GM21717 (cell line): ENCODE measurements around the gene IRF2BPL.
"Not testable (repeated sequence)": the region's sequence is repeated elsewhere in the genome, so short reads cannot be mapped to it uniquely, and the experiment has no call there.

Experiments used
- ATAC-seq: cut with Tn5 transposase; IDR thresholded peaks from one replicate; pipeline ENCODE4 v1.9.1; 2021; ENCODE audit warnings: mild to moderate bottlenecking, moderate library complexity; ENCODE audit not compliant: unreplicated experiment

The IRF2BPL gene

DNA sequence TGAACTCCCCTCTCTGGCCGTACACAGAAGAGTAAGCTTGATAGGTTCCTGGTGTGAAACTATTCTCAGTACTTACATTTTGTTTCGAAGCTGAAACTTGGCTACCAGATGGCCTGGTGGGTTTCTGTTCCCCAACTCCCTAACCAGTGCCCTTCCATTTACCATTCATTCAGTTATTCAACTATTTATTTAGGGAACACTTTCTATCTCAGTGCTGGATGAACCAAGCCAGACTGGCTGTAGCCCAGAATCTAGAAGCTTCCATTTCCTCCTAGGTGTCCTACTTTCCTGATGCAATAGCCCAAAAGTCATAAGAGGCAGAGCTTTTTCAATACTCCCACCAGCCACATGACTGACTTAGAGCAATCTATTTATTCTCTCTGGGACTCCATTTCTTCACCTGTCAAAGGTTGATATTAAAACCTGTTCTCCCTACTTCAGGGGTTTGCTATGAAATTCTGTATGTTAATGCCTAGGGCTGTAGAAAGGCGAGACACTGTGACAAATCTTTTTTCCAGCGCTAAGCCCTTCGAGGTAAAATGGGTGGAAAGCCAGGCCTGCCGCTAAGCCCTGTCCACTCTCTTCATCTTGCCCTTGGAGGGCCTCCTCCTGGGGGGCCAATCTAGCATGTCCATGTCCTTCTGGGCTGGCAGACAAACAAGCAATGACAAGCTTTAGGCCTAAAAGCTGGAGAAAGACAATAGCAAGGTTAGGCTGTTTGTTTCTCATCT lies 8.1 kb upstream of the IRF2BPL start:
- no peak for ATAC-seq

DNA sequence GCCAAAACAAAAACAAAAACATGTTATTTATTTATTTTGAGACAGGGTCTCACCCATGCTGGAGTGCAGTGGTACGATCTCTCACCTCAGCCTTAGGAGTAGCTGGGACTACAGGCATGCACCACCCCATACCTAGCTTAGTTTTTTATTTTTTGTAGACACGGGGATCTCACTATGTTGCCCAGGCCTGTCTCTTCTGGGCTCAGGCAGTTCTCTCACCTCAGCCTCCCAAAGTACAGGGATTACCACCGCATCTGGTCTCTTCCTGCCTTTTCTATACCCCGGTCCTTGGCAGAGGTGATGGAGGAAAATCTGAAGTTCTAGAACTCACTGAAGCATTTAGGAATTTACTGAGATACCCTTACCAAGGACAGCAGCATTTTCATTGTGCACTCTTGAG lies 6.8 kb upstream of the IRF2BPL start:
- ATAC-seq, result no peak

DNA sequence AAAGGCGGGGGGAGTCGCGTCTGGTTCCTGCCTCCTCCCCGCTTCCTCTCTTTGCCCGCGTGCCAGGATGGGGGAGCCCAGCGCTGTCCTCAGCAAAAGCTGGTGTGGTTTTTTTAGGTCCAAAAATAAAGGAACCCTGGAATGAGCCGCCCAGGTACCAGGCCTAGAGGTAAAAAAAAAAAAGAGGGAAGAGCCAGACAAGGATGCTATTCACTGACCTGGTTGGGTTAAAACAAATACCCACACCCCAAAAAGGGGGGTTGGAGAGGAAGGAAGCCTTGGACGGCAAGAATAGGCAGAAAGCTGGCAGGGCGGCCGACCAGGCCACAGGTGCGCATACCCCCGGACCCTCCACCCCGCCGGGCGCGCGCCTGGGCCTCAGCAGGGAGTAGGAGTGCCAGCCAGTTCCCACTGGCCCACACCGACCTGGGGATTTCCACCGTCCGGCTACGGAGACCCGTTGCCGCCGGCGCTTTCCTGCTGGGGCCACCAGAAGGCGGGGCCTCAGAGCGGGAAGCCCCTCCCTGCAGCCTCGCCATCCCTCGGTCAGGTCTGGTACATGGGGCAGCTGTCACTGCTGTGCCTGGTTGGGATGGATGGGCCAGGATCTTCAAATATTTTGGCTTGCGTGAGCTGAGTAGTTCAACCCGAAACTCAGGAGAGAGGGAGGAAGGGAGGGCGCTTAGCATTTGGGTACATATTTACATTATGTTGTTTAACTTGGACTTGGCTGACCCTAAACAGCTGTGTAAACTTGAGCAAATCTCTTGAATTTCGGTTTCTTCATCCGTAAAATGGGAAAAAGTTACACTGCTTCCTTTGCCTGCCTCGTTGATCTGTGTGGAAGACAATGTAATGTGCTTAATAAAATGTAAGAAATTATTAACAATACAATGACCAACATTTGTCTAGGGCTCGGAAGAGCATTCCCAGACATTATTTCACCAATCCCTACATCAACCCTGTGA lies 5.4 kb upstream of the IRF2BPL start:
- peak; percentile 67 for ATAC-seq

DNA sequence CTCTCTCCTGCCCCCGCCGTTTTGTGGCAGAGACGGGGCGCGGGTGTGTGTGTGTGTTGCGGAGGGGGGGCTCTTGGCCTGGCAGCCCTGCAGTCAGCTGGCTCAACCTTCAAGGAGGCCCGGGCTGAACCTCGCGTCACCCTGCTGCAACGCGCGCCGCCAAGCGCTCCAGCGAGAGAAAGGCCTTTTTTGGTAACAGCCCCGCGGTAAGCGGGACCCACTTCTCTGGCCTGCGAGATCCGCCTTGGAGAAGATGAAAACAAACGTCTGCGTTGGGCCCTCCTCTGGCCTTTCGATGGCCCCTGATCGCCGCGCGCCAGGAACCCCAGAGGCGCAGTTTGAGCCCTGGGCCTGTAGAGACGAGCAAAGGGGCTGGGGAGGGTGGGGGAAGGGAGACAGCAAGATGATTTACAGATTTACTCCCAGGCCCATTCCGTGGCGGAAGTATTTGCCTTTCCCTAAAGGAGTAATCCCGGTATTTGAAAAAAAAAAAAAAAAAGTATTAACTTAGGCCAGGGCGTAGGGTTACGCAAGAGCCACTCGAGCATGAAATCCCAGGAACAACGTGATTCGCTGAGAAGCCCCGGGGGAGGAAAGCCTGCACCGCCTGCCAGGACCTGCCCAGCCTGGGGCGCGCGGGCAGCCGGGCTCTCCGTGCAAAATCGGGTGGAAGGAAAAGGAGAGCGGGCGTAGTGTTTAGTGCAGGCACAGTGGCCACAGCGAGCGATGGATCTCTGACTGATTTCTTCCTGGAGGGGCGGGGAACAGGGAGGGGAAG lies 4.5 kb upstream of the IRF2BPL start:
- ATAC-seq, result no peak

DNA sequence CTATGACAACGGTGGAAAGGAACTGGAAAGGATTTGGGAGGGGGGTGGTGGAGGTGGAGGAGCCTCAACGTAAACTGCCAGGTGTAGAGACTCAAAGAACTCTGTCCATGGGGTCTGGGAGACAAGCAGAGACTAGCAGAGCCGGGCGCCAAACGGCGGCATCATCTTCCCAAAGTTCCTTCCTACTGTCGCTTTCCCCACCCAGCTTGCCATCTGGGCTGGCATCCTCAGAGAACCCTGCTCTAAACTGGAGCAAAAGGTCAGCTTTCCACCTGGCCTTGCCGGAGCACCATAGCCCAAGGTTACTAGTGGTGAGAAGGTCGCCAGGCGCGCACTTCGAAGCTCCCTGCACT lies 4.0 kb upstream of the IRF2BPL start:
- ATAC-seq, result no peak

DNA sequence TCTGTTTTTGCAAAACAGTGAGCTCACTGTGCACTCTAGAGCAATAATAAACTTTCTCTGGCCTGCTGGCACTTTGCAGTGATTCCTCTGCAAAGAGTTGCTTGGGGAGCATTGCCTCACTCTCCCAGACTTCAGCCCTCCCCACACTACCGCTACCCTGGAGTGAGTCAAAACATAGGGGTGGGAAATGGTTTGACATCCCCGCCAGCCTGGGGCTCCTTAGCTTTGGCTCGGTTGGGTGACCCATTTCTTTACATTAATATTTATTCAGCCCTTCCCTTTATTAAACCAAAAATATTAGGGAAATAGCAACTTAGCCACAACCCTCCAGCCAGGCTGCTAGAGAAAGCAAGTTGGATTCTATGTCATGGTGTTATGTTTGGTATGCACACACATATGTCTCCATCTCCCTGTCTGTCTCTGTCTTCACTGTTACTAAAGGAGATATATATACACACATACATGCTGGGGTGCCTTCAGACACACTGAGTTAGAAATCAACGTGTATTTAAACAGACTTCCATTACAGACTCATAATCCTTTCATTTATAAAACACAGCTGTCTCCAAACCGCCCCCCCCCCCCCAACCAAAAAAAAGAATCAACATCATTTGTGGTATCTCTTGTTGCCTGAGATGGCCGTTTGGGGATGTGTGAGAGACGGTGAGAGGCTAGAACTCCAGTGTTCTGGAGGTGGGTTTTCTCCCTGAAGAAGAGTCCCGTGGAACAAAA lies 3.4 kb upstream of the IRF2BPL start:
- ATAC-seq, result no peak

DNA sequence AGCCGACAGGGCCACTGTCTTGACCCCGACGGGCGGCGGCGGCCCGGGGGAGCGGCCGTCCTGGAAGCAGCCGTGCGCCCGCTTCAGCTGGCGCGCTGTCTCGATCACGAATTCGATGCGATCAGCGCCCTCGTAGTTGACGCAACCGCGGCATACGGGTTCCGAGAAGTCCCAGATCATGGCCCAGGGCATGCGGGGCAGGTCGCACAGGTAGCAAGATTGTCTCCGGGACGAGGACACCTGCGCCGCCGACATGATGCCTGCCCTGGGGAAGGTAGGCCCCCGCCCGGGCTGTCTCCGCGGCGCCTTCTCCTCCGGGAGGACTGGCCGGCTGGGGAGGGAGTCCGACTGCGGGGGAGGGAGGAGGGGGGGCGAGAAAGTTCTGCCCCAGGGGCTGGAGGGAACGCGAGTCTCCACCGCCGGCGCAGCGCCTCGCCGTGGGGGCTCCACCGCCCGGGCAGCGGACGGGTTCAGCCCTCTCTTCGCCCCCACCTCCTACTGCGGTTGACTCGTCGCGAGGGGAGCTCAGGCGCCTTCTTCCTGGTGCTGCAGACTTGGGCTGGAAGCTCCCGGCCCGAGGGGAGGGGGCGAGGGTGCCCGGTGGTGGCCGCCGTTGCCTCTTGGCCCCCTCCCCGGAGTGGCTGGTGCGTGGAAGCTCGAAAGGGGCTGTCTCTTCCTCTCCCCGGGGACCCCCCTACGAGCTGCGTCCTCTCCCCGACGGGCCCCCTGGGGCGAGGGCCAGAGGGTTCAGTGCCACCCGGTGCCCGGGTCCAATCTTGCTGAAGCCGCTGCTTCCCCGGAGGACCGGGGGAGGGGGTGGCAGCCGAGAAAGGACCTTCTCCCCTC lies 747 bp downstream of the IRF2BPL start:
- peak; percentile 33 for ATAC-seq

DNA sequence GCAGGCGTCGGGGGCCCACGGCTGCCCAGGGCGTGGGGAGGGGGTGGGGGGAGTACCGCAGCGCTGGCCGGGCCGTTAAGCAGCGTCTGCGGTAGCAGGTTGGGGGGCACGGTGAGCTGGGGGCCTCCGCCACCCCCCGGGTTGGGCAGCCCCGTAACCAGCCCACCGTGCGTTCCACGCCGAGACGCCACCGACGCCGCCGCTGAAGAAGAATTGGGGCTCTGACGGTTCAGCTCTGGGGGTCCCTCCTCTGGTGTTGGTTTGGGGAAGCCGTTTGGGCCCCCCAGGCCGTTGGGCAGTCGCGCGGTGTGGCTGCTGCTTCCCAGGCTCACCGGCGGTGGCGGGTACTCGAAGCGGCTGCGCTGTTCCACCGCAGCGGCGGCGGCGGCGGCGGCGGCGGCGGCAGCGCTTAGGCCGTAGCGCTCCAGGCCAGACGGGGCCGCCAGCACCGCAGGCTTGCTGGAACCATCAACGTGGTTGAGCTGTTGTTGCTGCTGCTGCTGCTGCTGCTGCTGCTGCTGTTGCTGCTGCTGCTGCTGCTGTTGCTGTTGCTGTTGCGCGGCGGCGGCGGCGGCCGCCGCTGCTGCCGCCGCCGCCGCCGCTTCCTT lies 1.5 kb downstream of the IRF2BPL start:
- peak; percentile 16 for ATAC-seq

DNA sequence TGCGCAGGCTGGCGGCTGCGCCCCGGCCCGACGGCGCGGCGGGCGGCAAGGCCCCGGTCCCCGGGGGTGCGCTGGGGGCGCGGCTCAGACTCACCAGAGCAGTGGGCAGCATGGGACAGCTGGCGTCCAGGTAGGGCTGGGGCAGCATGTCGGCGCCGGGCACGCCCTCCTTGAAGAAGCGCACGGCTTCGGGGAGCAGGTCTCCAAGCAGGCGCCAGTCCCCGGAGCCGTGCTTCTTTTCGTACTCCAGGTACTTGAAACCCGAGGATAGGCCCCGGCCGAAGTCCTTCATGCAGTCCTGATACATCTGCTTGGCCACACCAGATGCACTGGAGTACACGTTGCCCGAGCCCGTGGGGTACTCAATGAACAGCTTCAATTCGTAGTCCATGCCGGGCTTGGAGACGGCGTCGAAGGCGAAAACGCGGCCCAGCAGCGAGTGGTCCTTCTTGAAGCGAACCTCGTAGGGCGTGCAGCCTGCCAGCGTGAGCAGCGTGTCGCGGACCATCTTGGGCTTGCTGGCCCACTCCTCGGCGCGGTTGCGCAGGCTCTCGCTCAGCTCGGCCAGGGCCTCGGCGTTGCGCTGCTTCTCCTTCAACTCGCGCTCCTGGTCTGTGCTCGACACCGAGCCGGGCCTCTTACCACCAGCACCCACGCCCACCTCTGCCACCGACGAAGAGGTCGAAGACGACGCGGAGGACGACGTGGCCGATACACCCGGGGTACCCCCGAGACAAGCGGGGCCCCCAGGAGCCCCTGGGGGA lies 2.2 kb downstream of the IRF2BPL start:
- ATAC-seq, result no peak

DNA sequence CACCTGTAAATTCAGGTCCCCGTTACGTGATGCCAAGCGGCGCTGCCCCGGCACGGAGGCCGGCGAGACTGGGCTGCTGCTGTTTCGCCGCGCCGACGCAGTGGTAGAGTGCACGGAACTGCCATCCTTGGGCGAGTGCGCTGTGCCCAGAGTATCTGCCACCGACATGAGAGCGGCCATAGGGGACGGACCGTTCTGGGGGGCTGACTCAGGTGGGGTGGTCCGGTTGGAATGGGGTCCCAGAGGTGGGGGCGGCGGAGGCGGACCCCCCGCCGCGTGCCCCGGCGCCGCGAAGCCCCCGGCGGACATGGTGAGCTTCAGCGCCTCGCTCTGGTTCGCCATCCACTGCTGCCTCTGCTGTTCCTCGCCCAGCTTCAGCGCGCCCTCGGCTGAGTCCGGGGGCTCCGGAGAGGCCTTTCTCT lies 2.8 kb downstream of the IRF2BPL start:
- ATAC-seq, result no peak

DNA sequence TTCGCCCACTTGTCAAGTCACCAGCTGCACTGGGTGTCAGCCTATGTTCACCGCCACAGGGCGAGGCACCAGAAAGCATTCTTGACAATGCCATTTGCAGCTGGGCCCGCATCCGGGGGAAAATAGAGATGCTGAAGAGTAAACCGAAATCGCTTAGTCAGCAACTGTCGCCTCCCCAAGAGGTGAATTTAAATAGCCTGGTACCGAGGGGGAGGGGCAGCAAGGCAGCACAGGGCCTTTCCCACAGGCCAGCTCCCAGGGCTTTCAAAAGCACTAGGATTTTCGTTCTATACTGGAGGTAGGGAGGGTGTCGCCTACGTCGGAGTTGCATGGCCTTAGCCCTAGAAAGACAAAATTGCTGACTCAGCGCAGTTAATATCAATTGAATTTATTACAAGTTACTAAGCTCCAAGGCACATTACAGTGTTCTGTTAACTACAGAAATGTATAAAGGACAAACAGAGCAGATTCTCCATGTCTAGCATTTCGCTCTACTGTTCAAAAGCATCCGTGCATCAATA lies 4.3 kb downstream of the IRF2BPL start:
- ATAC-seq, result no peak

DNA sequence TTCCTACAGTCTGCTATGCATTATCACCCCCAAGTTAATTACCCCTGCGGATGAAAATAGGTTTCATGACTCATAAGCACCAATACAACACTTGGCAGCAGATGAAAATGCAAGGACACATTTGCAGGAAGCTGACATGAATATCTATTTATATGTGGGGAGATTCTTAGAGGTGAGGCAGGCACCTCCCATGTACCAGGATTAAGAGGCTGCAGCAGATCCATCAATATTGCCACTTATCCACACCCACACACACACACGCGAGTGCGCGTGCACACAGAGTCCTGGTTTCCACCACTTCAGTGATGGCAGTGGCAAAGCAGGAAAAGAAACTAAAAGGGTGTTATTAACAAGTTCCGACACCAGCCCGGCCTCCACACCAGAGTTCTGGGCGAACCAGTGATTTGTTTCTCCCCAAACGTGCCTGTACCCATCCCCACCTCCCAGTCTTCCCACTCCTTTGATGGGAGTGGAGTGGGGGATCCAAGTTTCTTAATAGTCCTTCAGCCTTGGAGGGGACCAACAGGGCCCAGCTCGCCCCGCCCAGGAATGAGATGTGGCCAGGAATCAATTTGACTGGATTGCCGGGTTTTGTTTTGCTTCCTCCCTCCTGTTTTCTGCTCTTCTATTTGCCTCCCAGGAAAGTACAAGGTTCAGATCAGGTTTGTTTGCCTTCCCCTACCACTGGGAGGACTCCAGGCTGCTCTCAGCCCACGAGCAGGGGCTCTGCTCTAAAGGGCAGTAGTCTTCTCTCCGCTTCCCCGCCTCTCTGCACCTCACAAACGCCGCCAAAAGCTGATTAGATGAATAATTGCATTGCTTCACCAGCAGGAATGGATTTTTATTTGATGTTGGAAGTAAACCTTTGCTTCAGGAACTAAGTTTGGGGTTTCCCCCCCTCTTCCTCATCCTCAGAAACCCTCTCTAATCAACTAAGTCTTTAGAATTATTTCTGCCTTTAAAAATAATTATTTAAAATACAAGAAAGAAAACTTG lies 5.2 kb downstream of the IRF2BPL start:
- no peak for ATAC-seq

DNA sequence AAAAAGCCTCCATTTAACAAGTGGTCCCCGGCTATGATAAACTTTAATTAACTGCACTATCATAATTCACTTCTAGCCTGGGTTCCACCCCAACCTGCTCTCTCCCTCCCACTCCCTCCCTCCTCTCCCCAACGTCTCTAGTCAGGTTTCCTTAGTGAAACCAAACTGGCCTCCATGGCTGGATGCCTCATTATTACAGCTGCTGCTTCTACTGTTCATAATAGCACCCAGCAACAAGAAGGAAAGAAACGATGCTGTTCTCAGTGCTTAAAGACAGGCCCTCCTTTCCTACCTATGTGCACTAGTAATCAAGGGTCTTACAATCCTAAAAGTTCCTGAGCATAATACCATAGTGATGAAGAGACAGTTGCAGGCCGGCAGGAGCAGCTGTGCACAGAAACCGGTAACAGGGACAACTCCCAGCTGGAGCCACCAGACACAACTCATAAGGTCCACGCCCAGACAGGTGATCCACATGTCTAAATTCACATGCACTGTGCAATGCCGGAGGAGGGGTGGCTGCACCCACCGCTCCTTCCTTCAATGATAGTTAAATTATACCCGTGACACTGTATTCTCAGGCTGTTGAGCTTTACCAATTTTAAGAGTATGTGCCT lies 6.2 kb downstream of the IRF2BPL start:
- ATAC-seq, result no peak

DNA sequence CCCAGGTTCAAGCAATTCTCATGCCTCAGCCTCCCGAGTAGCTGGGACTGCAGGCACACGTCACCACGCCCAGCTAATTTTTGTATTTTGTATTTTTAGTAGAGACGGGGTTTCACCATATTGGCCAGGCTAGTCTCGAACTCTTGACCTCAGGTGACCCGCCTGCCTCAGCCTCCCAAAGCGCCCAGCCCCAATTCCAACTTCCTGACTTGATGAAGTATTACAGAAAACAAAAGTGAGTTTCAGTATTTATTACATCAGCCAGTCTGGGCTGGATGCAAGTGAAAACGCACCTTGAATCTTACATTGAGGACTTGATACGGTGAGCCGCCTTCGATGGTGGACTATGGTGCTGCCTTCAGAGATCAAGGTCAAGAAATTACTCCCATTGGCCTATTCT lies 7.1 kb downstream of the IRF2BPL start:
- ATAC-seq, result not testable (repeated sequence)

DNA sequence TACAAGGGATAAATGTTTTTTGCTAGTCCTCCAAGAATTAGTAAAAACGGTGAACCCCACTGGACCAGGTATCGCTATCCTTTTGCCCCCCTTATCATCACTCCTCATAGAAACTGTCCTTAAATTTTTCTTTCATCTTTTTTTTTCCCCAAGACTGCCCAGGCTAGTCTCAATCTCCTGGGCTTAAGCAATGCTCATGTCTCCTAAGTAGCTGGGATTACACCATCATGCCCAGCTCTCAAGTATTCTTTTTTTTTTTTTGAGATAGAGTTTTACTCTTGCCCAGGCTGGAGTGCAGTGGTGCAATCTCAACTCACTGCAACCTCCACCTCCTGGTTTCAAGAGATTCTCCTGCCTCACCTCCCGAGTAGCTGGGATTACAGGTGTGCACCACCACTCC lies 9.7 kb downstream of the IRF2BPL start:
- no peak for ATAC-seq

DNA sequence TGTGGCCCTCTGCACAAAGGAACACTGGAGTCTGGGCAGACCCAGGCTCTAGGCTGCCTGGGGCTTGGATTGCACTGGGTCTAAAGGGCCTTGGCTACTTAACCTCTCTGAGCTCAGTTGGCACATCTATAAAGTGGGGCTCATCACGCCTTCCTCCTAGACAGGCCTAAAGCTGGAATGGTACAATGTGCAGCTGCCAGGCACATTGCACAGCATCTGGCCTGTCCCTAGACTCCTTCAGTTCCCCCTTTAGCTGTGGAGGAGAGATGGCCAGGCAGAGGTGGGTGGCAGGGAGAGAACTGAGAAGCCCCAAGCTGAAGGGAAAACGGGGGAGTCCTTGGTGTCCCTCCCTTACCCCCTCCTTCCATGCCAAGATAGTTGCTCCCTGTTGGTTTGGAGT lies 10.8 kb downstream of the IRF2BPL start:
- ATAC-seq, result no peak

DNA sequence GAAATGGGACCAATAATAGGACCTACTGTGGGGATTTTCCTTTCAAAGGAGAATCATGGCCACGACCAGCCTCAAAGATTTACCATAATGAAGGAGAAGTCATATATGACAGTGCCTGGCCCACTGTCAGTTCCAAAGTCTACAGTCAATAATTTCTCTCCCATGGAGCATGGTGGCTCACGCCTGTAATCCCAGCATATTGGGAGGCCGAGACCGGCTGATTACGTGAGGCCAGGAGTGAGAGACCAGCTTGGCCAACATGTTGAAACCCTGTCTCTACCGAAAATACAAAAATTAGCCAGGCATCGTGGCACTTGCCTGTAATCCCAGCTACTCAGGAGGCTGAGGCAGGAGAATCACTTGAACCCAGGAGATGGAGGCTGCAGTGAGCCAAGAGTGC lies 13.8 kb downstream of the IRF2BPL start:
- no peak for ATAC-seq
